Hepatocyte (in vitro differentiated cells): ENCODE results near the gene CLEC3B.

ENCODE experiments used
- EZH2 ChIP-seq: fragments of 200-600 bp; sonication (generic); IDR thresholded peaks from 2 replicates; pipeline ENCODE4 v1.6.1; 2016; ENCODE audit warnings: antibody characterized with exemption, mild to moderate bottlenecking, borderline replicate concordance
- TF ChIP-seq, protein P1 (sequence below): fragments of 200-600 bp; sonication (generic); IDR thresholded peaks from 2 replicates; pipeline ENCODE4 v1.5.1; 2016; ENCODE audit warnings: antibody characterized with exemption, mild to moderate bottlenecking; ENCODE audit not compliant: poor library complexity

DNA sequence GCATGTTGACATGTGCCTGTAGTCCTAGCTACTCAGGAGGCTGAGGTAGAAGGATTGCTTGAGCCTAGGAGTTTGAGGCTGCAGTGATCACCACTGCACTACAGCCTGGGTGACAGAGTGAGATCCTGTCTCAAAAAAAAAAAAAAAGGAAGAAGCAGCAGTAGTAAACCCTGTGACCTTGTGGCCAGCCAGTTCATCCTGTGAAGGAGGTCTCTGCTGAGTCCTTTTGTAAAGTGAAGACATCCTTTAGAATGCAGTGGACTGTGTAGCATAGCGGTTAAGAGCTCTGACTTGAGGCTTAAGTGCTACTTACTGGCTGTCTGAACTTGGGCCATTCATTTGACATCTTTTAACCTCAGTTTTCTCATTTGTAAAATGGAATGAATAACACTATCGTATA is 41.8 kb upstream of the CLEC3B start:
- TF ChIP-seq, protein P1, sequence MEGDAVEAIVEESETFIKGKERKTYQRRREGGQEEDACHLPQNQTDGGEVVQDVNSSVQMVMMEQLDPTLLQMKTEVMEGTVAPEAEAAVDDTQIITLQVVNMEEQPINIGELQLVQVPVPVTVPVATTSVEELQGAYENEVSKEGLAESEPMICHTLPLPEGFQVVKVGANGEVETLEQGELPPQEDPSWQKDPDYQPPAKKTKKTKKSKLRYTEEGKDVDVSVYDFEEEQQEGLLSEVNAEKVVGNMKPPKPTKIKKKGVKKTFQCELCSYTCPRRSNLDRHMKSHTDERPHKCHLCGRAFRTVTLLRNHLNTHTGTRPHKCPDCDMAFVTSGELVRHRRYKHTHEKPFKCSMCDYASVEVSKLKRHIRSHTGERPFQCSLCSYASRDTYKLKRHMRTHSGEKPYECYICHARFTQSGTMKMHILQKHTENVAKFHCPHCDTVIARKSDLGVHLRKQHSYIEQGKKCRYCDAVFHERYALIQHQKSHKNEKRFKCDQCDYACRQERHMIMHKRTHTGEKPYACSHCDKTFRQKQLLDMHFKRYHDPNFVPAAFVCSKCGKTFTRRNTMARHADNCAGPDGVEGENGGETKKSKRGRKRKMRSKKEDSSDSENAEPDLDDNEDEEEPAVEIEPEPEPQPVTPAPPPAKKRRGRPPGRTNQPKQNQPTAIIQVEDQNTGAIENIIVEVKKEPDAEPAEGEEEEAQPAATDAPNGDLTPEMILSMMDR: no peak
- no peak for TF ChIP-seq EZH2
